Measurements from ENCODE around the gene JARID2.

DNA sequence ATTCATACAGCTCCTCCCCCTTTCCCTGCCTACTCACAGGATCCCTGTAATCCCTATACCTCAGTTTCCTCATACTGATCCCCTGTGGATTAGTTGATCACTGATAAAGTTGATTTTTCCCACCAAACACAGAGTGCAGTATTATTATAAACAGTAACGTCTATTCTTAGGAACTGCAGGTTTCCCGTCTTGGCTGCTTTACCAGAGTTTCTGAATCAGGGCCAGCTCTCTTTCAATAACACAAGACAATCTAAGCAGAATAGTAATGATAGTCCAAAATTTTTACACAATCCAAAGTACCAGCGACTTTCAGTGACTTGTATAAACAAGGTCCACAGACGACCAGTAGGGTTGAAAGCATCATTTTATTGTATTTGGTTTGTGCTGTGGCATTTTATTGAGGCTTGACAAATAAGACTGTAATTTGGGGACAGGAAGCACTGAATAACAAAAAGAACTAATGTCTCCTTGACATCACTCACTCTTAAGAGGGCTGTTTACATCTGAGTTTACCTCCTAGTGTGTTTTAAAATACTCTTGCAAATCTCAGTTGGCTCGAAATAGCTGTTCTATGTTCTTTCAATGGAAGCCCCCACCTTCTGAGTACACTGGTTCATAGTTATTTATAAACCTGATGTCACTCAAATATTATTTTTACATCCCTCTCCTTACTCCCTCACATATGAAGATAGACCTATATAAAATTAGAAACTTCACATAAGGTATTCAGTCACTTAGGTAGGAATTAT lies 6.1 kb upstream of the JARID2 start:
- TF ChIP-seq, protein P1, sequence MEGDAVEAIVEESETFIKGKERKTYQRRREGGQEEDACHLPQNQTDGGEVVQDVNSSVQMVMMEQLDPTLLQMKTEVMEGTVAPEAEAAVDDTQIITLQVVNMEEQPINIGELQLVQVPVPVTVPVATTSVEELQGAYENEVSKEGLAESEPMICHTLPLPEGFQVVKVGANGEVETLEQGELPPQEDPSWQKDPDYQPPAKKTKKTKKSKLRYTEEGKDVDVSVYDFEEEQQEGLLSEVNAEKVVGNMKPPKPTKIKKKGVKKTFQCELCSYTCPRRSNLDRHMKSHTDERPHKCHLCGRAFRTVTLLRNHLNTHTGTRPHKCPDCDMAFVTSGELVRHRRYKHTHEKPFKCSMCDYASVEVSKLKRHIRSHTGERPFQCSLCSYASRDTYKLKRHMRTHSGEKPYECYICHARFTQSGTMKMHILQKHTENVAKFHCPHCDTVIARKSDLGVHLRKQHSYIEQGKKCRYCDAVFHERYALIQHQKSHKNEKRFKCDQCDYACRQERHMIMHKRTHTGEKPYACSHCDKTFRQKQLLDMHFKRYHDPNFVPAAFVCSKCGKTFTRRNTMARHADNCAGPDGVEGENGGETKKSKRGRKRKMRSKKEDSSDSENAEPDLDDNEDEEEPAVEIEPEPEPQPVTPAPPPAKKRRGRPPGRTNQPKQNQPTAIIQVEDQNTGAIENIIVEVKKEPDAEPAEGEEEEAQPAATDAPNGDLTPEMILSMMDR (IDR thresholded peaks at IDR 0.05), result no peak
- TF ChIP-seq ATF6 (CRISPR knock-in tag; IDR thresholded peaks at IDR 0.05), result no peak
- TF ChIP-seq MAX (CRISPR knock-in tag; IDR thresholded peaks at IDR 0.05), result no peak
- no peak for TF ChIP-seq FOXJ3 (CRISPR knock-in tag; IDR thresholded peaks at IDR 0.05; ENCODE audit: borderline replicate concordance)
- no peak for TF ChIP-seq SP1 (CRISPR knock-in tag; conservative IDR thresholded peaks at IDR 0.05)
- no peak for TF ChIP-seq TEAD4 (CRISPR knock-in tag; IDR thresholded peaks at IDR 0.05)
- TF ChIP-seq MXD4 (CRISPR knock-in tag; IDR thresholded peaks at IDR 0.05; ENCODE audit: borderline replicate concordance), result no peak
- TF ChIP-seq ARID4B (CRISPR knock-in tag; IDR thresholded peaks at IDR 0.05; ENCODE audit: borderline replicate concordance), result no peak
- TF ChIP-seq, protein P2, sequence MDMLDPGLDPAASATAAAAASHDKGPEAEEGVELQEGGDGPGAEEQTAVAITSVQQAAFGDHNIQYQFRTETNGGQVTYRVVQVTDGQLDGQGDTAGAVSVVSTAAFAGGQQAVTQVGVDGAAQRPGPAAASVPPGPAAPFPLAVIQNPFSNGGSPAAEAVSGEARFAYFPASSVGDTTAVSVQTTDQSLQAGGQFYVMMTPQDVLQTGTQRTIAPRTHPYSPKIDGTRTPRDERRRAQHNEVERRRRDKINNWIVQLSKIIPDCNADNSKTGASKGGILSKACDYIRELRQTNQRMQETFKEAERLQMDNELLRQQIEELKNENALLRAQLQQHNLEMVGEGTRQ (CRISPR knock-in tag; IDR thresholded peaks at IDR 0.05), result no peak
- no peak for TF ChIP-seq MLX (CRISPR knock-in tag; IDR thresholded peaks at IDR 0.05)
- no peak for TF ChIP-seq ZSCAN18 (CRISPR knock-in tag; IDR thresholded peaks at IDR 0.05)
- TF ChIP-seq GTF2I (CRISPR knock-in tag; conservative IDR thresholded peaks at IDR 0.05), result no peak

Measured in WTC11 (cell line).